Hepatocyte (in vitro differentiated cells): ENCODE results near the gene ZNF738. TPM values are rescaled to one million over a fixed set of nuclear protein-coding genes. Genes with fewer than 3 reads are reported as not detected.

Experiments used
- DNase-seq: peaks from one replicate; pipeline ENCODE4 v3.0.0-alpha.2; 2016; ENCODE audit warnings: low spot score
- H2AFZ ChIP-seq: fragments of 200-600 bp; sonication (generic); 2 replicates; pipeline ENCODE4 v1.6.0; 2016; ENCODE audit warnings: antibody characterized with exemption, mild to moderate bottlenecking
- H3K27ac ChIP-seq: fragments of 200-600 bp; sonication (generic); 2 replicates; pipeline ENCODE4 v1.5.1; 2016; ENCODE audit warnings: mild to moderate bottlenecking
- H3K27me3 ChIP-seq: fragments of 200-600 bp; sonication (generic); 2 replicates; pipeline ENCODE4 v1.6.1; 2016
- H3K36me3 ChIP-seq: fragments of 200-600 bp; sonication (generic); replicated peaks from 2 replicates; pipeline ENCODE4 v1.5.1; 2016; ENCODE audit warnings: low read depth; ENCODE audit not compliant: insufficient read depth
- H3K4me1 ChIP-seq: fragments of 200-600 bp; sonication (generic); 2 replicates; pipeline ENCODE4 v1.5.1; 2016; ENCODE audit warnings: mild to moderate bottlenecking, moderate library complexity; ENCODE audit not compliant: insufficient read depth
- H3K4me2 ChIP-seq: fragments of 200-600 bp; sonication (generic); 2 replicates; pipeline ENCODE4 v1.6.0; 2016
- H3K4me3 ChIP-seq: fragments of 200-600 bp; sonication (generic); 2 replicates; pipeline ENCODE4 v1.5.1; 2016; ENCODE audit warnings: mild to moderate bottlenecking
- H3K79me2 ChIP-seq: fragments of 200-600 bp; sonication (generic); 2 replicates; pipeline ENCODE4 v1.6.0; 2017; ENCODE audit warnings: mild to moderate bottlenecking
- H3K9me2 ChIP-seq: fragments of 200-600 bp; sonication (generic); replicated peaks from 2 replicates; pipeline ENCODE4 v1.6.0; 2017; ENCODE audit warnings: mild to moderate bottlenecking; ENCODE audit not compliant: insufficient read depth
- H3K9me3 ChIP-seq: fragments of 200-600 bp; sonication (generic); 2 replicates; pipeline ENCODE4 v1.5.1; 2016; ENCODE audit warnings: low read depth, mild to moderate bottlenecking
- H4K20me1 ChIP-seq: fragments of 200-600 bp; sonication (generic); 2 replicates; pipeline ENCODE4 v1.6.0; 2016; ENCODE audit warnings: mild to moderate bottlenecking; ENCODE audit not compliant: insufficient read depth, poor library complexity, severe bottlenecking
- EZH2 ChIP-seq: fragments of 200-600 bp; sonication (generic); IDR thresholded peaks from 2 replicates; pipeline ENCODE4 v1.6.1; 2016; ENCODE audit warnings: antibody characterized with exemption, mild to moderate bottlenecking, borderline replicate concordance
- EZH2phosphoT487 ChIP-seq: fragments of 200-600 bp; sonication (generic); IDR thresholded peaks from one replicate; pipeline ENCODE4 v1.6.1; 2018; ENCODE audit warnings: antibody characterized with exemption, mild to moderate bottlenecking, low read depth, moderate library complexity; ENCODE audit not compliant: unreplicated experiment, severe bottlenecking
- WGBS: methylation state at CpG from one replicate; pipeline ENCODE4 v1.1.6; 2016; ENCODE audit warnings: low lambda C conversion rate; ENCODE audit errors: missing lambda C conversion rate; 5-methylcytosine and 5-hydroxymethylcytosine counted together
- polyA plus RNA-seq: library from polyadenylated mRNA; unstranded; fragments of >200 nt; fragmentation: Nextera tagmentation; extraction: Ambion mirVana; gene quantifications from 2 replicates; pipeline ENCODE4 v1.2.1, GENCODE V29; 2016
- total RNA-seq: library from RNA; depleted of rRNA; stranded (reverse); fragments of >200 nt; gene quantifications from 2 replicates; pipeline ENCODE4 v1.2.3, GENCODE V29; 2014
- TF ChIP-seq, protein P1 (sequence below): fragments of 200-600 bp; sonication (generic); IDR thresholded peaks from 2 replicates; pipeline ENCODE4 v1.5.1; 2016; ENCODE audit warnings: antibody characterized with exemption, mild to moderate bottlenecking; ENCODE audit not compliant: poor library complexity

Gene ZNF738
- total and polyA plus RNA-seq, 2 experiments from 2014 or later = 8.4 to 28.4 TPM

GRCh38 chr19:21398851-21399250 lies 40.1 kb downstream of the ZNF738 start:
- H3K9me3 ChIP-seq = peaks cover 6% of the 10 kb centered on the region
- H3K9me2 ChIP-seq = no peaks in the 10 kb centered on the region
- no peak overlapping the region for H2AFZ ChIP-seq
- TF ChIP-seq, protein P1, sequence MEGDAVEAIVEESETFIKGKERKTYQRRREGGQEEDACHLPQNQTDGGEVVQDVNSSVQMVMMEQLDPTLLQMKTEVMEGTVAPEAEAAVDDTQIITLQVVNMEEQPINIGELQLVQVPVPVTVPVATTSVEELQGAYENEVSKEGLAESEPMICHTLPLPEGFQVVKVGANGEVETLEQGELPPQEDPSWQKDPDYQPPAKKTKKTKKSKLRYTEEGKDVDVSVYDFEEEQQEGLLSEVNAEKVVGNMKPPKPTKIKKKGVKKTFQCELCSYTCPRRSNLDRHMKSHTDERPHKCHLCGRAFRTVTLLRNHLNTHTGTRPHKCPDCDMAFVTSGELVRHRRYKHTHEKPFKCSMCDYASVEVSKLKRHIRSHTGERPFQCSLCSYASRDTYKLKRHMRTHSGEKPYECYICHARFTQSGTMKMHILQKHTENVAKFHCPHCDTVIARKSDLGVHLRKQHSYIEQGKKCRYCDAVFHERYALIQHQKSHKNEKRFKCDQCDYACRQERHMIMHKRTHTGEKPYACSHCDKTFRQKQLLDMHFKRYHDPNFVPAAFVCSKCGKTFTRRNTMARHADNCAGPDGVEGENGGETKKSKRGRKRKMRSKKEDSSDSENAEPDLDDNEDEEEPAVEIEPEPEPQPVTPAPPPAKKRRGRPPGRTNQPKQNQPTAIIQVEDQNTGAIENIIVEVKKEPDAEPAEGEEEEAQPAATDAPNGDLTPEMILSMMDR = no peak
- no peak for TF ChIP-seq EZH2phosphoT487
- TF ChIP-seq EZH2 = no peak
- no peaks in the 10 kb centered on the region for H3K27me3 ChIP-seq
- peaks cover 64% of the 10 kb centered on the region for H3K79me2 ChIP-seq
- no peaks in the 10 kb centered on the region for H4K20me1 ChIP-seq
- H3K4me1 ChIP-seq = peaks cover 7% of the 10 kb centered on the region
- WGBS = 96% methylated on average over 5 of the region's 5 CpGs
- peaks cover 3% of the 10 kb centered on the region for H3K36me3 ChIP-seq
- no peak overlapping the region for H3K4me2 ChIP-seq
- H3K4me3 ChIP-seq = peak overlapping the region; percentile 44
- no peak overlapping the region for H3K27ac ChIP-seq
- DNase-seq = no peak

- Histone ChIP-seq H3K36me3 (peaks cover 3% of the 10 kb centered on the region), H3K9me3 (peaks cover 6% of the 10 kb centered on the region), H4K20me1 (no peaks in the 10 kb centered on the region), H2AFZ (no peak overlapping the region), H3K9me2 (no peaks in the 10 kb centered on the region), H3K4me2 (no peak overlapping the region), H3K4me1 (peaks cover 7% of the 10 kb centered on the region), H3K79me2 (peaks cover 72% of the 10 kb centered on the region), H3K27me3 (no peaks in the 10 kb centered on the region), H3K4me3 (no peak overlapping the region), H3K27ac (no peak overlapping the region)
- TF ChIP-seq EZH2 = no peak
- TF ChIP-seq EZH2phosphoT487 = no peak
- TF ChIP-seq, protein P1 = no peak
- 71% methylated on average over 1 of the region's 1 CpG for WGBS
- no peak for DNase-seq
Measured at GRCh38 chr19:21402303-21402985, 43.6 kb downstream of the ZNF738 start.

DNA sequence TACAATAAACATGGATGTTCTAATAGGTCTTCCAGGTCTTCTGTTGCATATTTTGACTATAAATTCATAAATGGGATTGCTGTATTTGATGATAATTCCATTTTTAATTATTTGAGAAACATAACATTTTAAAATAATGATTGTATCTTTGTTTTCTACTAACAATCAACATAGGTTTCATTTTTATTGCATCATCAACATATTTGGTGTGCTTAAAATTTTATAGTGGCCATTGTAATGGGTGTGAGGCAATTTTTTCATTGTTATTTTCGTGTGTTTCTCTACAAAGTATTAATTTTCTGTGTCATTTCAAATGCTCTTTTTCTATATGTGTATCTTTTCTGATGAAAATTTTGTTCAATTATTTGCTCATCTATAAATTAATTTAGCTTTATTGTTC lies 51.4 kb downstream of the ZNF738 start:
- Histone ChIP-seq H3K4me2 (no peak overlapping the region), H3K36me3 (no peaks in the 10 kb centered on the region), H4K20me1 (no peaks in the 10 kb centered on the region), H2AFZ (no peak overlapping the region), H3K4me3 (no peak overlapping the region), H3K9me3 (peaks cover 32% of the 10 kb centered on the region), H3K27me3 (no peaks in the 10 kb centered on the region), H3K9me2 (no peaks in the 10 kb centered on the region), H3K79me2 (peaks cover 3% of the 10 kb centered on the region), H3K27ac (no peak overlapping the region), H3K4me1 (no peaks in the 10 kb centered on the region)
- DNase-seq = no peak
- 89% methylated on average over 1 of the region's 1 CpG for WGBS
- TF ChIP-seq, protein P1 = no peak
- no peak for TF ChIP-seq EZH2phosphoT487
- TF ChIP-seq EZH2 = no peak
